ENCODE measurements around the gene TTC4.

DNA sequence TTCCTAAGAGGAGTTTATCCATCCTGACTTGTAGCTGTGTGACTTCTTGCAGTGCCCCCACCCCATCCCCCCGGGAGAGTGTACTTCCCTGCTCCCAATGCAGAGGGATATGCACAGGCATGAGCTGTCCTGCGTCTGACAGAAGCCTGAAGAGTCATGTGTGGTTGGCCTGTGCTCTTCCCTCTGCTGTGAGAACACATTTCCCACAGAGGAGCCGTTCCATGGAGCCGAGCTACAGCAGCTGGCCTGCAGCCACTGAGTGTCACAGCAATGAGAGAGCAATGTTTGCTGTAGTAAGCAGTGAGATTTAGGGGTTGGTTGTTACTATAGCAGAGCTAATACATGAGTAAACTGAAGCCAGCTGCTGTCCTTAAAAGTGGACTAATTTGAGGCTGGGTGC is 26.6 kb downstream of the TTC4 start:
- no peak for TF ChIP-seq CTCF (conservative IDR thresholded peaks at IDR 0.05; ENCODE audit: low read length)
- TF ChIP-seq EZH2phosphoT487 (IDR thresholded peaks at IDR 0.05; ENCODE audit: borderline replicate concordance, low read depth, low read length): no peak

Measured in OCI-LY7 (cell line).